ENCODE results near the gene ARFGAP1.
A peak's percentile ranks its signal among the peaks of the same experiment; 100 is the strongest.

ARFGAP1 gene

DNA sequence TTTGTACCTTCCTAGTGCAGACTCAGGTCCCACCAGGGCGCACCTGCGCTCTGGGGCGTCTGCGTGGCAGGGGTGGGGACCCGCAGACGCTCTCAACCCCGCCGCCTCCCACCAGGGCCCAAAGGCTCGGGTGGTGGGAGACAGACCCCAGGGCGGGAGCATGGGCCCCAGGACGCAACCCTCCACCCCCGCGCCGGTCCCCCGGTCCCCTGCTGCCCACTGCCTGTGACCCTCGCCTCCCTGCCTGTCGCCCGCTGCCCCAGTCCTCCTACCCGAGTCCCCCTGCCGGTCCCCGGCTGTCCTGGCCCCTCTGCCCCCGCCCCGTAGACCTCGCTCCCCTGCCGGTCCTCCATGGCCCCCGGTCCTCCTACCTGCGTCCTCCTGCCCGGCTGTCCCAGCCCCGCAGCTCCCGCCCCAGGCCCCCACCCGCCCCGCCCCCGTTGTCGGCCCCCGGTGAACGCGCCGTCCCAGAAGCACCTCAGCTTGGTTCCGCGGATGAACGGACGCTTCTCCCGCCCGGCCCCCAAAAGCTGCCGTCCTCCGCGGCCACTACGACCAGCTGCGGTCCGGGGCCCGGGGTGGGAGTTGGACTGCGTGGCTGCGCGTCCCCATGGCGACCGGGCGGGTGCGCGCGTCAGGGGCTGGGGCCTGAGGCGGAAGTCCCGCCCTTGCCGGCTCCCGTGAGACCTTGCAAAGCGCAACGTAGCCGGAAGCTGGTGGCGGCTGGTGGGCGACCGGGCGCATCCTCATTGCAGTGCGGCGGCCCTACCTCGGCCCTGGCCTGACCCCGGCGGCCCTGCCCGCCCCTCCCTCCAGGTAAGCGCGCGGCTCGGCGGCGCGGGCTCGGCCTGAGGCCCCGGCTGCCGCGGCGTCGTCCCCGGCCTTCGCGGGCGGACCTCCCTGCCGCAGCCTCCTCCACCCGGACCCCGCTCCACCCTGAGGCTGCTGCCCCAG lies at the start of gene ARFGAP1:
TSS of gene ARFGAP1 (plus strand) at position 709 of the 954 bp plus-strand sequence. CDS start 2,768 bp downstream, outside the sequence.
- DNase-seq (ENCODE audit: low read depth in 2 of 2): peak; percentile 71 to 79

GRCh38 chr20:63223121-63223825 lies 49.3 kb upstream of the ARFGAP1 start:
- DNase-seq (ENCODE audit: low read depth in 2 of 2): no peak

GRCh38 chr20:63223826-63224207 lies 48.8 kb upstream of the ARFGAP1 start:
- no peak for DNase-seq (ENCODE audit: low read depth in 2 of 2)

DNA sequence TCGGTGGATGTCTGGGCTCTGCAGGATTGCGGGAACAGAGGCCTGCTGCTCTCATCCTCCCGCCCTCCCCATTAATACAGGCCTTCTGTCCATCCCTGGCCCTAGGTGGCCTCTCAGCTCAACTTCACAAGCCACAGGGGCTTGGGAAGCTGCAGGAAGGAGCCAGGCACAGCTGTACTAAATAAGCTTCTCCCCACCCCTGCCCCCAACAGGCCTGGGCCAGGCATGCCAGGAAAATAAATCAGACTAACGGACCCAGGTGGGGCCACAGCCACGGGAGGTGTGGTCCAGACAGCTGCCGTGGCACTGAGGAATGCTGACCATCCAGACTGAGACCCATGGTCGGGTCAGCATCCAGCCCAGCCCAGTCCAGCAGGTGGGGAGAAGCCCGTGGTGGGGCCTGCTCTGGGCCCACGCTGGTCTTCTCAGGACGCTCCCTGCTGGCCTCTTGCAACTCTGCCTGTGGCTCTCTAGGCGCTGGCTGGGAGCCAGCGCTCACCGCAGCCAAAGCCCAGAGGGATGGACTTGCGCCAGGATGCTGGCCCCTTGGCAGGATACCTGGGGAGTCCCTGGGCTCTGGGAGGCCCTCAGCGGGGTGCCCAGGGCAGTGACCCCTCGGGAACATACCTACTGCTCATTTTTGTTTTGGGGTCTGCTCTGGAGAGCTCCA lies 48.1 kb upstream of the ARFGAP1 start:
- no peak for DNase-seq (ENCODE audit: low read depth in 2 of 2)

DNA sequence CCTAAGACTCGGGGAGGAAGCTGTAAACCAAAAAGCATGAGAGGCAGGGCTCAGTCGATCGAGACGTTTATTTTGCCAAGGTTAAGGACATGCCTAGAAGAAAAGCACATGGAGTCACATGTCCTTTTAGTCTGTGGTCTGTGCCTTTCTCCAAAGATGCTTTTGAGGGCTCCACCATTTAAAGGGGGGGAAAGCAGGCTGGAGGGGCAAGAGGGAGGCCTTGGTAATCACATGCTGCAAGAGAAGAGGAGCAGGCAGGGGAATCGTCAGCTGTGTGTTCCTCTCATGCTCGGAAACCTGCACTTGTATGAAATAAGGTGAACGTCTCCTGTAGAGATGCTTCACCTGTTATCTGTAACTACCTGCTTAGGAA lies 47.5 kb upstream of the ARFGAP1 start:
- no peak for DNase-seq (ENCODE audit: low read depth in 2 of 2)

GRCh38 chr20:63226042-63226943 lies 46.3 kb upstream of the ARFGAP1 start:
- no peak for DNase-seq (ENCODE audit: low read depth in 2 of 2)

GRCh38 chr20:63227260-63227659 lies 45.4 kb upstream of the ARFGAP1 start:
- DNase-seq (ENCODE audit: low read depth in 2 of 2): no peak

- no peak for DNase-seq (ENCODE audit: low read depth in 2 of 2)
Observed at GRCh38 chr20:63228806-63229205, 43.8 kb upstream of the ARFGAP1 start.

- no peak for DNase-seq (ENCODE audit: low read depth in 2 of 2)
Observed at GRCh38 chr20:63230800-63231268, 41.8 kb upstream of the ARFGAP1 start.

DNA sequence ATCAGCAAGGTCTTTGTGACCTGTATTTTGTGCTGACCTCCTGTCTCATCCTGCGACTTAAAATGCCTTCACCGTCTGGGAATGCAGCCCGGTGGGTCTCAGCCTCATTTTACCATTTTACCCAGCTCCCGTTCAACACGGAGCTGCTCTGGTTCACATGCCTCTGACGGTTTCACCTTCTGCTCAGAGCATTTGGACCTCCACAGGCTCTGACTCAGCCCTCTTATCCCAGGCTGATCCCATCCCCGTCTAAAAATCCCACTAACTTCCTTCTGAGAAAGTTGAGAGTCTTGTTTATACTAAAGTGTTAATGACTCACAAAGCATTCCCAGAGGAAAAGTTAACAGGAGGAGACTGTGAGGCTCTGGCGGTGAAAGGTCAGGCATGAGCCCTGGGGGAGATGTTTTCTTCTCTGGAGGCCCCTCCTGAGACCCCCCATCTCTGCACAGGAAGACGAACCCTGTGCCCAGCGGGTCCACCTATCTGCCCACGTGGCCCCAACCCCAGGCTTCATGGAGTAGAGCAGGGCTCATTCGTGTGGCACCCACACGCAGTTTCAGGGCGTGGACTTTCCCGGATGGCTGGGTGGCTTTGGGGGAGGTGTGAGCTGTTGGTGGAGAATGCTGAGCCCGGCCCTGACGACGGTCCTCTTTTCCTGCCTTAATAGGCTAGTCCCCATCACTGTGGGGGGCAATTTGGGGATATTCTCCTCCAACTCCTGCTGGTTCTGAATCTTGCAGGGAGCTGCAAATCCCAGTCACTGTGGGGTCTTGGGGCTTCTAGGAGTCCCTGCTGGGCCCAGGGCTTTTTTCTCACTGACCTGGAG lies 40.2 kb upstream of the ARFGAP1 start:
- DNase-seq (ENCODE audit: low read depth in 2 of 2): no peak

DNA sequence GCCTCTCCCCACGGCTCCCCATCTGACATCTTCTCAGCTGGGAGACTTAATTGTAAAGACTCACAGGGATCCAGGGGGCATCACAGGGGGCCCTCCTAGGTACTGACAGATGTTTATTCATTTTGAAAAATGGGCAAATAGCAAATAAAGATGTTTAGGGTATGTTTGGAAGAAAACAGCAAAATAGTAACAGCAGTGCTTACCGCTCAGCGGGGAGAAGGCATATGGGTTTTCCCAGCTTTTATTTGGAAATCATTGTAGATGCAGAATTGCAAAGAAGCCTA lies 39.6 kb upstream of the ARFGAP1 start:
- DNase-seq (ENCODE audit: low read depth in 2 of 2): no peak

DNA sequence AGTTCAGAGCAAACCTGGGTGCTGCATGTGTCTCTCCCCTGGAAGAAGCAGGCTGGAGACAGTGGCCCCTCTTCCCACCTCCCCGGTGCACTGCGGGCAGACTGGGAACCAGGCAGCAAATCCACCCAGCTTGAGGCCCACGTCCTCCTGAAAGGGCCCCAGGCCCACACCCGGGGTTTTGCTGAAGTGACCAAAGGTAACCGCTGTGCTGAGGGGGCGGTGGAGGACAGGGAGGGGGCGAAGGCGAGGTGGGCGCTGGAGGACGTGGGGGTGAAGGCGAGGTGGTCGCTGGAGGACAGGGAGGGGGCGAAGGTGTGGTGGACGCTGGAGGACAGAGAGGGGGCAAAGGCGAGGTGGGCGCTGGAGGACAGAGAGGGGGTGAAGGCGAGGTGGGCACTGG lies 38.7 kb upstream of the ARFGAP1 start:
- DNase-seq (ENCODE audit: low read depth in 2 of 2): no peak

- DNase-seq (ENCODE audit: low read depth in 2 of 2): no peak
Observed at GRCh38 chr20:63234693-63235398, 37.8 kb upstream of the ARFGAP1 start.

DNA sequence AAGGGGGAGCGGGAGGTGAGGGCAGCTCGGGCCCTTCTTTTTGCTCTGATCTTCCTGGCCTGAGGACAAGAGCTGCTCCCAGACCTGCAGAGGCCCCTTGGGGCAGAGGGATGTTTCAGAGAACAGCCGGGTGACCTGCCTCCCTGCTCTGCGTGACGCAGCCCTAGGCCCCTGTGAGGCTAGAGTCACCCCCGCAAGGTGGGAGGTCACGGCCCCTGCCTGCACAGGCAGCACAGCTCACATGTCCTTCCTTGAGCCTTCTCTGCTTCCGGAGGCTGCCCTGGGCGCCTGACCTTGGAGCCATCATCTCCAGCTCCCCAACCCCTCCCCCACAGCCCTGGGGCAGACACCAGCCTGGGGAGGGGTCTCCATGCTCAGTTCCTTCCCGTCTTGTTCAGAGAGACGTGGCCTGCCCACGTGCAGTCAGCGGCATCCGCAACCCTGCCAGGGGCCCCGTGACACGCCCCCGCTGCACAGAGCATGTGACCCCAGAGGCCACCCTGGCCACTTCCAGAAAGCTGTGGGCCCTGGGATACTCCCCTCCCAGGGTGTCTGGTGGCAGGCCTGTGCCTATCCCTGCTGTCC lies 37.1 kb upstream of the ARFGAP1 start, which contains the start of gene BIRC7:
TSS of gene BIRC7 (plus strand) at position 507 of the 585 bp plus-strand sequence. CDS start 192 bp downstream, outside the sequence.
- no peak for DNase-seq (ENCODE audit: low read depth in 2 of 2)

- no peak for DNase-seq (ENCODE audit: low read depth in 2 of 2)
Observed at GRCh38 chr20:63236116-63236837, 36.3 kb upstream of the ARFGAP1 start.

DNA sequence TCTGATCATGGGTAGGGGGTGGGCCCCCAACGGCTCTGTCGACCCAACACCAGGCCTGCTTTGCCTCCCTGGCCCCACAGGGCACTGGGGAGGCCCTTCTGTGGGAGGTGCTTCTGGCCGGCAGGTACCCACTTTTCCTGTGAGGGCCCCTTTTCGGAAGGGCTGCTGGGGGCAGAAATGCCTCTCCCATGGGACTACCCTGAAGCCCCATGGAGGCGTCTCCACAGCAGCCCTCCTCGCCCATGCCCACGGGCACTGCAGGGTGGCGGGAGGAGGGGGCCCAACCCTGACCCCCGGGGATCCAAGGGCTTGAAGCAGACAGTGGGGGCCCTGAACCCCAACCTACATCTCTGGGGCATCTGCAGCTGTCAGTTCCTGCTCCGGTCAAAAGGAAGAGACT lies 34.6 kb upstream of the ARFGAP1 start:
- no peak for DNase-seq (ENCODE audit: low read depth in 2 of 2)

GRCh38 chr20:63238514-63239125 lies 34.0 kb upstream of the ARFGAP1 start:
- no peak for DNase-seq (ENCODE audit: low read depth in 2 of 2)

- no peak for DNase-seq (ENCODE audit: low read depth in 2 of 2)
Observed at GRCh38 chr20:63239431-63239830, 33.2 kb upstream of the ARFGAP1 start.

Data from activated CD8-positive, alpha-beta memory T cell treated with anti-CD3 and anti-CD28 coated beads for 4 hours (primary cell).